Upper lobe of left lung (tissue), 4 donors: Measurements from ENCODE around the gene GP5.

ENCODE experiments used
- CTCF ChIP-seq, 6 experiments: fragments of 450-650 bp in 4 of 6; fragments of 200-600 bp in 2 of 6; sonication (generic) in 2 of 6; IDR thresholded peaks; one replicate each; pipeline ENCODE4 v1.5.1; 2016 to 2019; ENCODE audit warnings: antibody characterized with exemption in 6 of 6
- POLR2A ChIP-seq, 4 donors: fragments of 450-650 bp; IDR thresholded peaks; one replicate each; pipeline ENCODE4 v1.5.1; 2016 to 2017; ENCODE audit warnings: antibody characterized with exemption in 4 of 4, mild to moderate bottlenecking in 2 of 4

- TF ChIP-seq CTCF (IDR thresholded peaks at IDR 0.05) (no peak), POLR2A (IDR thresholded peaks at IDR 0.05) (no peak)
Observed at GRCh38 chr3:194446172-194446571, 47.1 kb upstream of the GP5 start.
